Measurements from ENCODE around the gene TFDP2.
"Not testable (repeated sequence)": the region's sequence is repeated elsewhere in the genome, so short reads cannot be mapped to it uniquely, and the experiment has no call there.

TFDP2 gene

DNA sequence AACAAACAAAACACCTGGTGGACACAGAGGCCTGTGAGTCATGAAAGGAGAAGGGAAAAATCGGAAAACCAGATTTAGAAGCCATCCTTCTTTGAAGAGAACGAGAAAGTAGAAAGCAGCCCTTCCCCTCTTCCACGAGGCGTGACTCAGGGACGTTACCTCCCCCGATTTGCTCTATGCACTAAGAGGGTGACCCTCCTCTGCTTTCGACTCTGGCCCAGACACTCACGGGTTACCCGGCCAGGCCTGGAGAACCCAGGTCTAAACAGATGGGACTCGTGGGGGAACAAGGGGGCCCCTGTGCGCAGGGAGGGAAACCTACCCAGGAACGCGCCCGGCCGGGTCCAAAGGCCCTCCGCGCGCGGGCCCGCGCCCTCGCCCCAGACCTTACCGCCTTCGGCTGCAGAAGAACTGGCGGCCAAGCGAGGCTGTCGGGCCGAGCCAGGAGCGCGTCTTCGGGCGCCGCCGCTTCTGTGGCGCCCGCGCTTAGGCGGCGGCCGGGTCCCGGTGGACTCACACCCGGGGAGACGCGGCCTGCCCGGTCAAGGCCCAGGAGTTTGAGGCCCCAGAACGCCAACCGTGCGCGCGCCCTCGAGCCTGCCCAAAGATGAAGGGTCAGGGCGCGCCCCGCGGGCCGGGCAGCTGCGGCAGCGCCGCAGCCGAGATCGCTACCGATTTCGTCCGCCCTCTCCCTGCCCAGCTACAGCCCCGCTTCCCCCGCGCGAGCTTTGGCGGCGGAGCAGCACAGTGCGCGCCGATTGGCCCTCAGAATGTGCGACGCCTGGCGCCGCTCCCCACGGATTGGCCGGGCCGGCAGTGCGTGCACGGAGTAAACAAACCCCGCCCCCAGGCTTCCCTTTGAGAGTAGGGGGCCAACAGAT lies at the start of gene TFDP2:
TFDP2 (minus strand) TSS at position 753 of the 881 bp plus-strand sequence. CDS start 47,795 bp downstream, outside the sequence.
- peak; percentile 94 for DNase-seq

- no peak for DNase-seq
Observed at GRCh38 chr3:142188846-142189245, 39.5 kb upstream of the TFDP2 start.

DNA sequence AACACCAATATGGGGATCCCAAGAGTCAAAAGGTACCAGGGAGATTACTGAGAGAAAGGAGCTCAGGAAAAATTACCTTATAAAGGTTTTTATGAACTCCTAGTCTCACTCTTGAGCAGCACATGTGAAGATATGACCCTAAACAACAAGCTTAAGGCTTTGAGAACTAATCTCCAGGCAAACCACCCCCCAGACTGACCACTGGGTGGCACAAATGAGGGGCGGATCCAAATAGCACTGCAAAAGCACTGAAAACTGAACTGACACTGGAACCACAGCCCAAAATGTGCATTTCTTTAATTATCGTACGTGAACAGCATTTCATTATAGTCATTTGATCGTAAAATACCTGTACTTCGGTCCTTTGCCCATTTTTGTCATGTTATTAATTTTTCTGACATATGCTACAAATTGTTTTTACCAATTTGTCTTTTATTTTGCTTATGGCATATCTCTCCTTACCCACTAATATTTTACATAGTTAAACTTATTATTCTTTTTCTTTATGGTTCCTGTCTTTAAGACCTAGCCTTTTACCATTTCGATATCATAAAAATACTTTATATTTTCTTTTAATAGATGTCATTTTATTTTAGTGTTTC lies 31.5 kb upstream of the TFDP2 start:
- no peak for DNase-seq

- no peak for DNase-seq
Observed at GRCh38 chr3:142175478-142175877, 26.1 kb upstream of the TFDP2 start.

- no peak for DNase-seq
Observed at GRCh38 chr3:142174559-142174958, 25.2 kb upstream of the TFDP2 start.

DNA sequence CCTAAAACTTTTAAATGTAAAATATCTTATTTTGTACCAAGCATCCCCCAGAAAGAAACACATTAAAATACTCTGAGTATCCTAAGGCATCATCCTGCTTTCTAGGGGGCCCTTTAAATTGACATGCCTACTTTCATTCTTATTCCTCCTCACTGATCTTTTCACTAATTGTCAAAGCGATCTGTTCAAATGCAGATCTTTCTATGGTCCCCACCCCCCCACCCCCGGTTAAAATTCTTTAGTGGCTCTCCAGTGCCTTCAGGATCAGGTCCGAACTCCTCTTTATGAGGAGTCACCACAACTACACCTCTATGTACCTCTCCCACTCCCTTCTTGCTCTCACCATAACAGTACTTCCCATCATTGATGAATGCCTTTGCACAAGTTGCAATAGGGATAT lies 19.2 kb upstream of the TFDP2 start:
- no peak for DNase-seq

- DNase-seq: no peak
Observed at GRCh38 chr3:142165194-142165593, 15.8 kb upstream of the TFDP2 start.

GRCh38 chr3:142159083-142159740 lies 9.9 kb upstream of the TFDP2 start:
- DNase-seq: no peak

DNA sequence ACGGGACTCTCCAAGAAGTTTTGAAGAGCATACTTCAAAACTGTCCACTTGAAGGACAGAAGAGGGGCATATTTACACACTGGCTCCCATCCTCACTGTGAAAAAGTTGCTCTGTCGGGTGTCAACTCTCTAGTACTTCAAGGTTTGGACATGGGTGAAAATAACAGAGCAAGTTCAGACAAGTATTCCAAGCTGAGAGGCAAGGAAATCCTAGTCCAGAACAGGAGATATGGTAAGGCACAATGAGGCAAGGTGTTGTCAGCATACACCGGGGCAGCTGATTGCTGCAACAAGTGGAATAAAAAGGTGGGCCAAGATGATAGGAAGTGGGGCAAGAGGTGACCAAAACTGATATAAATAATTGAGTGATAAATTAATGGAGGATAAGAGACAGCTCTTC lies 4.8 kb upstream of the TFDP2 start:
- DNase-seq: no peak

- no peak for DNase-seq
Observed at GRCh38 chr3:142152384-142152783, 3.0 kb upstream of the TFDP2 start.

- no peak for DNase-seq
Observed at GRCh38 chr3:142151828-142152227, 2.5 kb upstream of the TFDP2 start.

GRCh38 chr3:142151240-142151639 lies 1.9 kb upstream of the TFDP2 start:
- DNase-seq: no peak

DNA sequence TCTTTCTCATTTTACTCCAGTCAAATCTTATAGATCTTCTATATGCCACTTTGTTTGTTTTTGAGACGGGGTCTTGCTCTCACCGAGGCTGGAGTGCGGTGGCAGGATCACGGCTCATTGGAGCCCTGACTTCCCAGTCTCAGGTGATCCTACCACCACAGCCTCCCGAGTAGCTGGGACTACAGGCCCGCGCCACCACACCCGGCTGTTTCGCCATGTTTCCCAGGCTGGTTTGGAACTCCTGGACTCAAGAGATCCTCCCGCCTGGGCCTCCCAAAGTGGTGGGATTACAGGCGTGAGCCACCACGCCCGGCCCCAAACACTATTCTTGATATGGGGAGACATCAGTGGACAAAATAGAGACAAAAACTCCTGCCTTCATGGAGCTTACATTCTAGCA lies 927 bp upstream of the TFDP2 start:
- DNase-seq: no peak

DNA sequence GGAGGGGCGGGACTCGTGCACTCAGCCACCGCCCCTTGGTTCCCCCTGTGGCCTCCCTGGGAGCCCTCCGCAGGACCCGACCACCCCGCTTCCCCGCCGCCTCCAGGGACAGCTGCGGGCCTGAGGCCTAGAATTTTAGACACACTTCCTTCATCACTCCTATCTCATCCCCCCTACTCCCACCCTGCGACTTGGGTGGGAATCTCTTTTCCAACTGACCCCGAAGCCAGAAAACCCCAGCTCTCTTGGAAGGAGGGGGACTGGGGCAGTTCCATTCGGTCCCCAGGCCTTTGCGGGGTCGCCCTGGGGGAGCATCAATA lies 289 bp upstream of the TFDP2 start:
- DNase-seq: no peak

- DNase-seq: no peak
Observed at GRCh38 chr3:142148044-142148791, 1.1 kb downstream of the TFDP2 start.

DNA sequence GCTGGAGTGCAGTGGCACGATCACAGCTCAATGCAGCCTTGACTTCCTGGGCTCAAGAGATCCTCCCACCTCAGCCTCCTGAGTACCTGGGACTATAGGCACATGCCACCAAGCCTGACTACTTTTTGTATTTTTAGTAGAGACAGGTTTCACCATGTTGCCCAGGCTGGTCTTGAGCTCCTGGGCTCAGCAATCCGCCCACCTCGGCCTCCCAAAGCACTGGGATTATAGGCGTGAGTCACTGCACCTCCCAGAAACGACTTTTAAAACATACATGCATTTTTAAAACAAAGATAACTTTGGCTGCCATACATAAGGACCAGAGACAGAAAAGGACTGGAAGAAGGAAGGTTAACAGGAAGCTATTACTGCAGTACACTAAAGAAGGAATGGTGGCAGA lies 4.8 kb downstream of the TFDP2 start:
- not testable (repeated sequence) for DNase-seq

DNA sequence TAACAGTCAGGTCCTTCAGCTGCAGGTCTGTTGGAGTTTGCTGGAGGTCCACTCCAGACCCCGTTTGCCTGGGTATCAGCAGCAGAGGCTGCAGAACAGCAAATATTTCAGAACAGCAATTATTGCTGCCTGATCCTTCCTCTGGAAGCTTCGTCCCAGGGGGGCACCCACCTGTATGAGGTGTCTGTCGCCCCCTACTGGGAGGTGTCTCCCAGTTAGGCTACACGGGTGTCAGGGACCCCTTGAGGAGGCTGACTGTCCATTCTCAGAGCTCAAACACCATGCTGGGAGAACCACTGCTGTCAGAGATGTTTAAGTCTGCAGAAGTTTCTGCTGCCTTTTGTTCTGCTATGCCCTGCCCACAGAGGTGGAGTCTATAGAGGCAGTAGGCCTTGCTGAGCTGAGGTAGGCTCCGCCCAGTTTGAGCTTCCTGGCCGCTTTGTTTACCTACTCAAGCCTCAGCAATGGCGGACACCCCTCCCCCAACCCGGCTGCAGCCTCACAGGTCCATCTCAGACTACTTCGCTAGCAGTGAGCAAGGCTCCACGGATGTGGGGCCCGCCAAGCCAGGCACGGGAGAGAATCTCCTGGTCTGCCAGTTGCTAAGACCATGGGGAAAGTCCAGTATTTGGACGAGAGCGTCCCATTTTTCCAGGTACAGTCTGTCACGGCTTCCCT lies 8.6 kb downstream of the TFDP2 start:
- not testable (repeated sequence) for DNase-seq

GRCh38 chr3:142137089-142137488 lies 12.3 kb downstream of the TFDP2 start:
- not testable (repeated sequence) for DNase-seq

DNA sequence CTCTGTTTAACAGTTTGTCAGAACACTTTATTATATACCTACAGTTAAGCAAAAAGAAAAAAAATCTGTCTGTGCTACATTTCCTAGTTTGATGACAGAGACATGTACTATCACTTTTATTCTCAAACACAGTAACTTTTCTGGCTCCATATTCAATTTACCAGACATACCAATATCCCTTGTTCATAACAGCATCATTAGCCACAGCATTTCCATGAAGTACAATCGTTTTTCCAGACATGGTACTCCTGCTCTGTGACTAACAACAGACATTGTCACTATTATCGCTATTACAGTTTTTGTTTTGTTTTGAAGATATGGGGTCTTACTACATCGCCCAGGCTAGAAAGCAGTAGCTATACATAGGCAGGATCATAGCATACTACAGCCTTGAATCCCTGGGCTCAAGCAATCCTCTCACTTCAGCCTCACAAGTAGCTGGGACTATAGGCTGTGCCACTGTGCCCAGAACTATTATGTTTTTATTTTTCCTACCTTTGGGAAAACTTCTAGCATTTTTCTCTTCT lies 14.5 kb downstream of the TFDP2 start:
- DNase-seq: no peak

GRCh38 chr3:142129516-142130171 lies 19.7 kb downstream of the TFDP2 start:
- no peak for DNase-seq

GRCh38 chr3:142127941-142128658 lies 21.2 kb downstream of the TFDP2 start:
- DNase-seq: no peak
